Neural progenitor cell (in vitro differentiated cells): ENCODE data around the gene LGALS4. TPM values are rescaled to one million over a fixed set of nuclear protein-coding genes. Genes with fewer than 3 reads are reported as not detected.
"Not testable (repeated sequence)": the region's sequence is repeated elsewhere in the genome, so short reads cannot be mapped to it uniquely, and the experiment has no call there.

Source experiments
- DNase-seq: peaks from one replicate; pipeline ENCODE4 v3.0.0-alpha.2; 2016; ENCODE audit warnings: low spot score
- H2AFZ ChIP-seq: fragments of 200-600 bp; sonication (generic); replicated peaks from 2 replicates; pipeline ENCODE4 v1.6.1; 2016; ENCODE audit warnings: antibody characterized with exemption
- H3F3A ChIP-seq: fragments of 200-600 bp; sonication (generic); 2 replicates; pipeline ENCODE4 v1.6.1; 2016; ENCODE audit warnings: antibody characterized with exemption, low read depth
- H3K27ac ChIP-seq: fragments of 200-600 bp; sonication (generic); 2 replicates; pipeline ENCODE4 v1.5.1; 2016; ENCODE audit warnings: mild to moderate bottlenecking
- H3K27me3 ChIP-seq: fragments of 200-600 bp; sonication (generic); 2 replicates; pipeline ENCODE4 v1.6.1; 2016; ENCODE audit warnings: mild to moderate bottlenecking, moderate library complexity
- H3K36me3 ChIP-seq: fragments of 200-600 bp; sonication (generic); 2 replicates; pipeline ENCODE4 v1.5.1; 2016
- H3K4me1 ChIP-seq: fragments of 200-600 bp; sonication (generic); 2 replicates; pipeline ENCODE4 v1.6.1; 2016; ENCODE audit warnings: mixed run types
- H3K4me2 ChIP-seq: fragments of 200-600 bp; sonication (generic); 2 replicates; pipeline ENCODE4 v1.6.1; 2016
- H3K4me3 ChIP-seq: fragments of 200-600 bp; sonication (generic); 2 replicates; pipeline ENCODE4 v1.5.1; 2016
- H3K79me2 ChIP-seq: fragments of 200-600 bp; sonication (generic); 2 replicates; pipeline ENCODE4 v1.6.1; 2016; ENCODE audit warnings: low read depth
- H3K9ac ChIP-seq: fragments of 200-600 bp; sonication (generic); 2 replicates; pipeline ENCODE4 v1.6.1; 2016
- H3K9me3 ChIP-seq: fragments of 200-600 bp; sonication (generic); 2 replicates; pipeline ENCODE4 v1.5.1; 2016; ENCODE audit warnings: low read depth
- H4K20me1 ChIP-seq: fragments of 200-600 bp; sonication (generic); 2 replicates; pipeline ENCODE4 v1.6.1; 2016; ENCODE audit warnings: low read depth
- H3K27ac Mint-ChIP-seq: 3 replicates; pipeline ENCODE4 v1.8.0; 2021; ENCODE audit warnings: mixed read lengths
- H3K27me3 Mint-ChIP-seq: 2 replicates; pipeline ENCODE4 v1.8.0; 2022; ENCODE audit warnings: low read depth, mild to moderate bottlenecking, inconsistent platforms, moderate library complexity, mixed read lengths; ENCODE audit not compliant: insufficient read depth
- H3K36me3 Mint-ChIP-seq: 3 replicates; pipeline ENCODE4 v1.8.0; 2021; ENCODE audit warnings: mixed read lengths
- H3K4me1 Mint-ChIP-seq: 3 replicates; pipeline ENCODE4 v1.8.0; 2021; ENCODE audit warnings: mixed read lengths
- H3K4me3 Mint-ChIP-seq: 3 replicates; pipeline ENCODE4 v1.8.0; 2021; ENCODE audit warnings: mild to moderate bottlenecking, moderate library complexity, mixed read lengths
- H3K9me3 Mint-ChIP-seq: 3 replicates; pipeline ENCODE4 v1.8.0; 2020; ENCODE audit warnings: mixed read lengths
- CTCF ChIP-seq: fragments of 200-600 bp; sonication (generic); IDR thresholded peaks from 2 replicates; pipeline ENCODE4 v1.5.1; 2017; ENCODE audit warnings: antibody characterized with exemption, mild to moderate bottlenecking
- EZH2 ChIP-seq: fragments of 200-600 bp; sonication (generic); IDR thresholded peaks from 2 replicates; pipeline ENCODE4 v1.6.1; 2017; ENCODE audit warnings: antibody characterized with exemption, mild to moderate bottlenecking, moderate library complexity
- EZH2phosphoT487 ChIP-seq: fragments of 200-600 bp; sonication (generic); IDR thresholded peaks from 2 replicates; pipeline ENCODE4 v1.6.1; 2017; ENCODE audit warnings: antibody characterized with exemption
- total RNA-seq: library from RNA; depleted of rRNA; stranded (reverse); fragments of >200 nt; gene quantifications from 2 replicates; pipeline ENCODE4 v1.2.3, GENCODE V29; 2015; ENCODE audit warnings: low replicate concordance

The LGALS4 gene
- total RNA-seq, 1 donor from 2014 or later: not detected

- TF ChIP-seq CTCF: no peak
- no peak for TF ChIP-seq EZH2
- TF ChIP-seq EZH2phosphoT487: no peak
- Histone ChIP-seq H3K9me3 (no peaks in the 10 kb centered on the region), H3K4me2 (no peak overlapping the region), H3F3A (no peaks in the 10 kb centered on the region), H3K4me3 (no peak overlapping the region), H3K79me2 (no peaks in the 10 kb centered on the region), H3K9ac (no peak overlapping the region), H4K20me1 (no peaks in the 10 kb centered on the region), H2AFZ (no peak overlapping the region), H3K27ac (no peak overlapping the region), H3K4me1 (no peaks in the 10 kb centered on the region), H3K27me3 (peaks cover 10% of the 10 kb centered on the region), H3K36me3 (no peaks in the 10 kb centered on the region)
- no peaks in the 10 kb centered on the region for H3K36me3 Mint-ChIP-seq
- DNase-seq: no peak
- H3K9me3 Mint-ChIP-seq: no peaks in the 10 kb centered on the region
- no peak overlapping the region for H3K27ac Mint-ChIP-seq
- H3K4me1 Mint-ChIP-seq: peaks cover 2% of the 10 kb centered on the region
- H3K4me3 Mint-ChIP-seq: no peak overlapping the region
- H3K27me3 Mint-ChIP-seq: peaks cover 9% of the 10 kb centered on the region
These were observed 47.5 kb downstream of the LGALS4 start for GRCh38 chr19:38765214-38765613.

- no peaks in the 10 kb centered on the region for H3K4me1 ChIP-seq
- no peak for TF ChIP-seq EZH2phosphoT487
- TF ChIP-seq CTCF: no peak
- TF ChIP-seq EZH2: no peak
- H3K4me2 ChIP-seq: no peak overlapping the region
- no peak for DNase-seq
- H3K27ac ChIP-seq: no peak overlapping the region
- H4K20me1 ChIP-seq: no peaks in the 10 kb centered on the region
- H3K4me3 Mint-ChIP-seq: no peak overlapping the region
- no peaks in the 10 kb centered on the region for H3K4me1 Mint-ChIP-seq
- peaks cover 12% of the 10 kb centered on the region for H3K27me3 Mint-ChIP-seq
- no peak overlapping the region for H3K4me3 ChIP-seq
- no peaks in the 10 kb centered on the region for H3K36me3 ChIP-seq
- no peak overlapping the region for H3K27ac Mint-ChIP-seq
- no peaks in the 10 kb centered on the region for H3K27me3 ChIP-seq
- no peaks in the 10 kb centered on the region for H3K9me3 ChIP-seq
- H3K9me3 Mint-ChIP-seq: peaks cover 2% of the 10 kb centered on the region
- H2AFZ ChIP-seq: no peak overlapping the region
- H3K79me2 ChIP-seq: no peaks in the 10 kb centered on the region
- H3K9ac ChIP-seq: no peak overlapping the region
- H3K36me3 Mint-ChIP-seq: no peaks in the 10 kb centered on the region
- no peaks in the 10 kb centered on the region for H3F3A ChIP-seq
These were observed 48.9 kb downstream of the LGALS4 start for GRCh38 chr19:38763795-38764220.

DNA sequence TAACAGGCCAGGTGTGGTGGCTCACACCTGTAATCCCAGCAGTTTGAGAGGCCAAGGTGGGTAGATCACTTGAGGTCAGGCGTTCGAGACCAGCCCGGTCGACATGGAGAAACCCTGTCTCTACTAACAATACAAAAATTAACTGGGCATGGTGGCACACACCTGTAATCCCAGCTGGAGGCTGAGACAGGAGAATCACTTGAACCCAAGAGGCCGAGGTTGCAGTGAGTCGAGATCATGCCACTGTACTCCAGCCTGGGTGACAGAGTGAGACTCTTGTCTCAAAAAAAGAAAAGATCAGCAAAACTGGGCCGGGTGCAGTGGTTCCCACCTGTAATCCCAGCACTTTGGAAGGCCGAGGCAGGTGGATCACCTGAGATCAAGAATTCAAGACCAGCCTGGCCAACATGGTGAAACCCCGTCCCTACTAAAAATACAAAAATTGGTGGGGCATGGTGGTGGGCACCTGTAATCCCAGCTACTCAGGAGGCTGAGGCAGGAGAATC, 50.8 kb downstream of the LGALS4 start:
- not testable (repeated sequence) for H3K36me3 ChIP-seq, H3K27ac ChIP-seq, DNase-seq, H4K20me1 ChIP-seq, H3K9me3 ChIP-seq, H2AFZ ChIP-seq, H3K4me1 Mint-ChIP-seq, H3K9ac ChIP-seq, H3K4me3 Mint-ChIP-seq, H3K79me2 ChIP-seq, H3K27ac Mint-ChIP-seq, H3K27me3 ChIP-seq, H3K9me3 Mint-ChIP-seq, H3K4me1 ChIP-seq, H3K27me3 Mint-ChIP-seq, H3F3A ChIP-seq, H3K36me3 Mint-ChIP-seq, H3K4me3 ChIP-seq, H3K4me2 ChIP-seq

DNA sequence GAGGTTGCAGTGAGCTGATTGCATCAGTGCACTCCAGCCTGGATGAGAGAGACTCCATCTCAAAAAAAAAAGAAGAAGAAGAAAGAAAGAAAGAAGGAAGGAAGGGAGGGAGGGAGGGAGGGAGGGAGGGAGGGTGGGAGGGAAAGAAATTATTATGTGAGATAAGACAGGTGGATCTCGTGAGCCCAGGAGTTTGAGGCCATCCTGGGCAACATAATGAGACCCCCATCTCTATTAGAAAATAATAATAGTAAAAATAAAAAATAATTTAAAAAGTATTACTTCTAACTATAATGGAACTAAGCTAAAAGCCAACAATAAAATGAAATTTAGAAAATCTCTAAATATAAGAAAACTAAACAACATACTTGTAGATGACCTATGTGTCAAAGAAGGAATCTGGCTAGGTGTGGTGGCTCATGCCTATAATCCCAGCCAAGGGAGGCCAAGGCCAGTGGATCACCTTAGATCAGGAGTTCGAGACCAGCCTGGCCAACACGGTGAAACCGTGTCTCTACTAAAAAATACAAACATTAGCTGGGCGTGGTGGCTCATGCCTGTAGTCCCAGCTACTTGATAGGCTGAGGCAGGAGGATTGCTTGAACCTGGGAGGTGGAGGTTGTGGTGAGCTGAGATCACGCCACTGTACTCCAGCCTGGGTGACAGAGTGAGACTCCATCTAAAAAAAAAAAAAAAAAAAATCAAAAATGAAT, 51.8 kb downstream of the LGALS4 start:
- H3K4me3 Mint-ChIP-seq, H3K4me1 ChIP-seq, H3K79me2 ChIP-seq, H3K9ac ChIP-seq, H3K36me3 Mint-ChIP-seq, DNase-seq, H3K9me3 Mint-ChIP-seq, H3K9me3 ChIP-seq, H3K4me1 Mint-ChIP-seq, H3K27ac Mint-ChIP-seq, H3F3A ChIP-seq, H3K4me2 ChIP-seq, H3K4me3 ChIP-seq, H2AFZ ChIP-seq, H4K20me1 ChIP-seq, H3K27me3 ChIP-seq, H3K36me3 ChIP-seq, H3K27me3 Mint-ChIP-seq, H3K27ac ChIP-seq: not testable (repeated sequence)
